WERI-Rb-1 (cell line): ENCODE data around the gene IFT43.

Experiments used
- DNase-seq: peaks from one replicate; pipeline ENCODE4 v3.0.0-alpha.2; 2020
- H3K27ac ChIP-seq: fragments of 250-450 bp; sonication (Bioruptor Pico); 2 replicates; pipeline ENCODE4 v1.5.1; 2020; ENCODE audit warnings: mild to moderate bottlenecking, moderate library complexity
- H3K27me3 ChIP-seq: fragments of 250-450 bp; sonication (Bioruptor Pico); 2 replicates; pipeline ENCODE4 v1.5.1; 2021; ENCODE audit warnings: mild to moderate bottlenecking, low read depth, moderate library complexity; ENCODE audit not compliant: insufficient read depth, severe bottlenecking
- H3K36me3 ChIP-seq: fragments of 250-450 bp; sonication (Bioruptor Pico); 2 replicates; pipeline ENCODE4 v1.5.1; 2020; ENCODE audit warnings: mild to moderate bottlenecking, moderate library complexity
- H3K4me3 ChIP-seq: 2 replicates; pipeline ENCODE4 v1.5.1; 2011; ENCODE audit warnings: low read depth, mild to moderate bottlenecking, control low read depth, low read length
- H3K9me3 ChIP-seq: fragments of 250-450 bp; sonication (Bioruptor Pico); 2 replicates; pipeline ENCODE4 v1.5.1; 2021; ENCODE audit warnings: mild to moderate bottlenecking, moderate library complexity; ENCODE audit not compliant: severe bottlenecking
- CTCF ChIP-seq: IDR thresholded peaks from 2 replicates; pipeline ENCODE4 v1.5.1; 2011; ENCODE audit warnings: low read depth, mild to moderate bottlenecking, control low read depth, inconsistent platforms, low read length

IFT43 gene

GRCh38 chr14:75986439-75986765 lies 839 bp downstream of the IFT43 start:
- peaks cover 5% of the 10 kb centered on the region for H3K36me3 ChIP-seq
- no peaks in the 10 kb centered on the region for H3K9me3 ChIP-seq
- peak overlapping the region; percentile 88 for H3K4me3 ChIP-seq
- no peak for DNase-seq
- no peak for TF ChIP-seq CTCF
- peak overlapping the region; percentile 44; the same call in 1 of the 2 replicates for H3K27ac ChIP-seq
- H3K27me3 ChIP-seq = no peaks in the 10 kb centered on the region

GRCh38 chr14:75987201-75987970 lies 1.8 kb downstream of the IFT43 start:
- Histone ChIP-seq H3K36me3 (peaks cover 8% of the 10 kb centered on the region), H3K9me3 (no peaks in the 10 kb centered on the region), H3K27ac (no peak overlapping the region), H3K4me3 (no peak overlapping the region), H3K27me3 (no peaks in the 10 kb centered on the region)
- no peak for DNase-seq
- no peak for TF ChIP-seq CTCF

- H3K36me3 ChIP-seq = peaks cover 8% of the 10 kb centered on the region
- no peak overlapping the region for H3K27ac ChIP-seq
- no peaks in the 10 kb centered on the region for H3K27me3 ChIP-seq
- DNase-seq = no peak
- no peak overlapping the region for H3K4me3 ChIP-seq
- no peak for TF ChIP-seq CTCF
- H3K9me3 ChIP-seq = no peaks in the 10 kb centered on the region
Measured at GRCh38 chr14:75989134-75989533, 3.6 kb downstream of the IFT43 start.

- TF ChIP-seq CTCF = no peak
- Histone ChIP-seq H3K9me3 (no peaks in the 10 kb centered on the region), H3K36me3 (peaks cover 8% of the 10 kb centered on the region), H3K27ac (no peak overlapping the region), H3K27me3 (no peaks in the 10 kb centered on the region), H3K4me3 (no peak overlapping the region)
- no peak for DNase-seq
Measured at GRCh38 chr14:75990297-75990696, 4.7 kb downstream of the IFT43 start.

- no peak overlapping the region for H3K27ac ChIP-seq
- no peak for DNase-seq
- no peak for TF ChIP-seq CTCF
- H3K9me3 ChIP-seq = no peaks in the 10 kb centered on the region
- H3K4me3 ChIP-seq = no peak overlapping the region
- H3K36me3 ChIP-seq = peaks cover 11% of the 10 kb centered on the region
- H3K27me3 ChIP-seq = no peaks in the 10 kb centered on the region
Measured at GRCh38 chr14:75991753-75992152, 6.2 kb downstream of the IFT43 start.

- TF ChIP-seq CTCF = no peak
- H3K4me3 ChIP-seq = no peak overlapping the region
- peaks cover 11% of the 10 kb centered on the region for H3K36me3 ChIP-seq
- DNase-seq = no peak
- no peaks in the 10 kb centered on the region for H3K27me3 ChIP-seq
- H3K27ac ChIP-seq = no peak overlapping the region
- no peaks in the 10 kb centered on the region for H3K9me3 ChIP-seq
Measured at GRCh38 chr14:75993567-75994041, 8.0 kb downstream of the IFT43 start.
